HG02885 (cell line): ENCODE results near the gene GATAD2A.
"Not testable (repeated sequence)": the region's sequence is repeated elsewhere in the genome, so short reads cannot be mapped to it uniquely, and the experiment has no call there.

Experiments
- ATAC-seq: cut with Tn5 transposase; IDR thresholded peaks from one replicate; pipeline ENCODE4 v1.9.1; 2021; ENCODE audit warnings: mild to moderate bottlenecking; ENCODE audit not compliant: unreplicated experiment, poor library complexity

The GATAD2A gene

DNA sequence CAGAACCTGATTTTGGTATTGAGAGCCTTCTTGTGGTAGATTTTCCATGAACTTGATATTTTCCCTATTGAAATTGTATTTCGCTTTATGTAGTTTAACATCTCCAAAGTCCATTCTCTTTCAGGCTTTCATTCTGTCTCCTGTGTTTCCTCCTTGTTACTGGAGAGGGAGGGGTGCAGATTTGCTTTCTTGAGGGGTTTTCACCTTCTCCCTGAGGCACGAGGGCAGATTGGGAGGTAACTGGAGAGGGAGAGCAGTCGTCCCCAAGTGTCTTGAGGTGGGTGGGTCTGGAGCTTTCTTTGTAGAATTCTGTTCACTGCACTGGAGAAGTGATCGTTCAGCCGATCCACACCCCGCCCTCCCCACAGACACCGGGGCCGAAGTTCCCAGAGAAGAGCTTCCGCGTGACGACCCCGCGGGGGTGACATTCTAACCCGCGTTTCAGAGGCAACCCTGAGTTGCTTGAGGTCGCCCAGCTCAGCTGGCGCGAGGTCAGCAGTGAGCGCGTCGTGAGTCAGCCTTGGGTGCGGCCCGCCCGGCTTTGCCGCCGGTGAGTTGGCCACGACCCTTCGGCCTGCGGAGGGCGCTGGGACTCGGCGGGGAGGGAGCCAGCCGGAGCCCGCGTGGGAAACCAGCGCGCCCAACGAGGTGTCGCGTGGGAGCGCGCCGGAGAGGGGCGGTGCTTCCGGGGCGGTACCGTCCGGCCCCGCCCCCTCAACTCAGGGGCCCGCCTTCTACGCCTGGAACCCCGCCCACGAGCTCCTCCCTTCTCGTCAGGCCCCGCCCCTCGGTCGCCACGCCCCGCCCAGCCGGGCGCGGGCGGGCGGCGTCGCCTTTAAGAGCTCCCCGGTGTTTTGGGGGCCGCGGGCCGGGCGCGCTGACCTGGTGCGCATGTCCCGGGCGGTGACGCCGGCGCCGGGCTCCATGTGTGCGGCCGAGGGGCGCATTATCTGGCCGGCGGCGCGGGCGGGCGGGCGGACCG, at the start of gene GATAD2A:
GATAD2A (plus strand) TSS at position 797 of the 982 bp plus-strand sequence. CDS start 59,671 bp downstream, outside the sequence.
- peak; percentile 76 for ATAC-seq

GRCh38 chr19:19356500-19356899, 49.0 kb upstream of the GATAD2A start:
- ATAC-seq, result no peak

- ATAC-seq, result no peak
Measured at GRCh38 chr19:19356901-19357566, 48.4 kb upstream of the GATAD2A start.

DNA sequence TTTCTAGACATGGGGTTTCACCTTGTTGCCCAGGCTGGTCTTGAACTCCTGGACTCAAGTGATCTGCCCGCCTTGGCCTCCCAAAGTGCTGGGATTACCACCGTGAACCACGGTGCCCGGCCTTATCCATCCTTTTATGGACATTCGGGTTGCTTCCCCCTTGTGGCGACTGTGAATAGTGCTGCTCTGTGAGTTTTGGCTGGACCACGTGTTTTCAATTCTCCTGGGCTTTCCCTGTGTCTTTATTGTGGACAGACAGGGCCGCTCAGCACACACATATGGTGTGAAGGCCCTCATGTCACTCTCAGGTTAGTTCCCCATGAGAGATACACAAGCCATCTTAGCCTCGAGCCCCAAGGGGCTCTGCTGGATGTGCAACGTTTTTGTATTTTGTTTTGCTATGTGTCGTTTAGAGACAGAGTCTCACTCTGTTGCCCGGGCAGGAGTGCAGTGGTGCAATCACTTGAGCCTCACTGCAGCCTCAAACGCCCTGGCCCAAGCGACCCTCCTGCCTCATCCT, 44.3 kb upstream of the GATAD2A start:
- ATAC-seq, result peak; percentile 72

- no peak for ATAC-seq
Measured at GRCh38 chr19:19362075-19362474, 43.4 kb upstream of the GATAD2A start.

GRCh38 chr19:19366434-19367396, 38.8 kb upstream of the GATAD2A start:
- peak; percentile 78 for ATAC-seq

DNA sequence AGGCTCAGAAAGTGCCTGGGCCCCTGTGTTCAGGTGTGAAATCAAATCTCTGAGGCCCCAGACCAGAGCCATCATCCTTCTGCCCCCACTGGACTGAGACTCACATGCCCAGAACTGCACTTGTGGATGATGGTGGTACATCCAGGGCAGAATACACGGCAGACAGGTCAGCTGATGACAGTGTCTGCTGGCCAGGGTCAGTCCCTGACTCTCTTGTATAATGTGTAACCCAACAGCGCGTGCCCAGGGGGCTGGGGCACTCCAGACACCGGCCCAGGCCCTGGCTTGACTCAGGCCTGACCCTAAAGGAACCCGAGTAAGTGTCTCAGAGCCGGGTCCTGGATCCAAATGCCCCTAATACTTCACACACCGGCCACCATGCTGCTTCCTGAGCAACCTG, 37.4 kb upstream of the GATAD2A start:
- no peak for ATAC-seq

- ATAC-seq, result no peak
Measured at GRCh38 chr19:19371059-19371458, 34.4 kb upstream of the GATAD2A start.

GRCh38 chr19:19372656-19373416, 32.6 kb upstream of the GATAD2A start:
- ATAC-seq, result peak; percentile 92

GRCh38 chr19:19379527-19379926, 25.9 kb upstream of the GATAD2A start:
- ATAC-seq, result no peak

- ATAC-seq, result not testable (repeated sequence)
Measured at GRCh38 chr19:19380316-19380715, 25.2 kb upstream of the GATAD2A start.

DNA sequence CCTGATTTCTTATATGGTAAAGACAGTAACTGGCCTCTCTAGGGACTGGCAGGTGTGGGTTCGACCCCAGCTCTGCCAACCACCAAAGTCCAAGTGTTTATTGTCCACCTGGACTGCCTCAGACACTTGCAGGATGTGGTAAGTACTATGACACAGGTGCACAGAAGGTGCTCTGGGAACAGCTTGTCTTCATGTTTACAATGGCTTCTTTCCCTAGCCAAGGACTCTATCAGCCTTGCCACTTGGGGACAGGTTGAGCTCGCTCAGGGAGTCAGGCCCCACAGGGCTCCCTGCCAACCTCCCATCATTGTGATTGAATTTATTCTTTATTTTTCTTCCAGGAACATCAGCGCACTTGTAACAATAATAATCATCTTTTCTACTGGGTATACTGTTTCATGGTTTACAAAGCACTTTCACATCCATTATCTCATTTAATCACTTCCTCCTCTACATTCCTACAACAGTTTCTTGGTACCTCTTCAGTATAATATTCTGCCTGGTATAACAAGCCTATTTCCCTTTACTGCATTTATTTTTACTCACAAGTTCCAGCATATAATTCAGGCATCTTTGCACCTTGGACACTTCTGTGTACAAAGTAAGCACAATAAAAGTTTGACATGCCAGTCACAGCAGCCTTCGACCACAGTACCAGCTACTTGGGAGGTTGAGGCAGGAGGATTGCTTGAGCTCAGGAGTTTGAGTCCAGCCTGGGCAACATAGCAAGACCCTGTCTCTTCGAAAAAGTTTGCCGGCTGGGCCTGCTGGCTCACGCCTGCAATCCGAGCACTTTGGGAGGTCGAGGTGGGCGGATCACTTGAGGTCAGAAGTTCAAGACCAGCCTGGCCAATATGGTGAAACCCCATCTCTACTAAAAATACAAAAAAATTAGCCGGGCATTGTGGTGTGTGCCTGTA, 24.2 kb upstream of the GATAD2A start:
- ATAC-seq, result no peak

- ATAC-seq, result no peak
Measured at GRCh38 chr19:19382118-19382517, 23.4 kb upstream of the GATAD2A start.

- no peak for ATAC-seq
Measured at GRCh38 chr19:19384486-19384885, 21.0 kb upstream of the GATAD2A start.

DNA sequence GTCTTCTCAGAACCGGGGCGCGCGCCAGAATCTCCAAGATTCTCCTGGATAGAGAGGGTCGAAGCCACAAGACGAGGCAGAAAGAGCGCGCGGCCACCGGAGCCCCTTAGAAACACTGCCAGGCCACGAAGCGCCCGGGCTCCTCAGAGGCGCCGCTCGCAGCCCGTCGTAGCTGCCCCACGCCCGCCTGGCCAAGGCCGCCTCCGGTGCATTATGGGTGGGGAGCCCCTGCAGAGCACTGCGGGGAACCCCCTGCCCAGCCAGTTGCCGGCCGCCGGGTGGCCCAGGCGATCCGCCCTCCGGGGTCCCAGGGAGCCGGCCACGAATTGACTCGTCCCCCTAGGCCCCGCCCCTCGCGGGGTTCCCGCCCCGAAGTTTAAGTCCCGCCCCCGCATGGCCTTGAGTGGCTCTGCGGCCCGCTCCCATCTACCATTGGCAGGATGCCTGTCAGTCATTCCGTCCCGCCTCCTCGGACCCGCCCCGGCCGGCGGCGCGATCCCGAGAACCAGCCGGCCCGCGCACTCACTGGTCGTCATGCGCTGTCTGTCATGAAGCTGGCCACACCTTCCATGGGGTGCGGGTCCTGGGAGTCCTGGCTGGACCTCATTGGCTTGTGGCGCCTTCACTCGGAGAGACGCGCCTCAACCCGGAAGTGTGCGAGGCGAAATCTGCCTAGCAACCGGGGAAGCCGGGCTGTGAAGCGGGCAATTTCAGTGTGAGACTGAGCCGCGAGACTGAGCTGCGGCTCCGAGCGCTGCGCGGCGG, 20.2 kb upstream of the GATAD2A start:
- peak; percentile 93 for ATAC-seq

DNA sequence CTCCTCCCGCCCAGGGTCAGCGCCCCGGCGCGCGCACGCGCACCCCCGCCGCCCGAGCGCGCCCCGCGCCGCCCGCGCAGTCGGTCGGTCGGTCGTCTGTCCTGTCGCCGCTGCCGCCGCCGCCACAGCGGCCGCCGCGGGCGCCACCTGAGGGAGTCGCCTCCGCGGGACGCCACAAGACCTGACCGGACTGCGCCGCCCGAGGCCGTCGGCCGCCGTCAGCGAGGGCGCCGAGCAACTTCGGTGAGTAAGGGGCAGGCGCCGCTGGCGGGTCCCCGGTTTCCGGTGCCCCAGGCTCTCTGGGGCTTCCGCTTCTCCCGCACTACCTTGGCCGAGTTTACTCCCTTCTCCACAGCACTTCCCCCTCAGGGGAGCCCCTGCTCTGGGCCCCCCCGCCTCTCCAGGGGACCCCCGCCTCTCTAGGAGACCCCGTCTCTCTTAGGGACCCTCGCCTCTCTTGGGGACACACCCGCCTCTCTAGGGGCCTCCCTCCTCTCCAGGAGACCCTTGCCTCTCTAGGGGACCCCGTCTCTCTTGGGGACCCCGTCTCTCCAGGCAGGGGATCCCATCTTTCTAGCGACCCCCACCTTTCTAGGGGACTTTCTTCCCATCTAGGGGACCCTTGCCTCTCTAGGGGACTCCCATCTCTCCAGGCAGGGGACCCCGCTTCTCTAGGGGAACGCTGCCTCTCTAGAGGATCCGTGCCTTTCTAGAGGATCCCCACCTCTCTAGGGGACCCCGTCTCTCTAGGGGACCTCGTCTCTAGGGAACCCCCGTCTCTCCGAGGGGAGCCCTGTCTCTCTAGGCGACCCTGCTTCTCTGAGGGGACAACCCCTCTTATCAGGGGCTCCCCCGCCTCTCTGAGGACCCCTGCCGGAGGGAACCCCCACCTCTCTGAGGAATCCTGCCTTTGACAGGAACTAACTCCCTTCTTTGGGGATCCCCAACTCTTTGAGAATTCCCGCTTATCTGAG, 19.3 kb upstream of the GATAD2A start:
- ATAC-seq, result peak; percentile 25
